NCI-H510A (cell line): Measurements from ENCODE around the gene THRSP.
A peak's percentile ranks its signal among the peaks of the same experiment; 100 is the strongest.
"Not testable (repeated sequence)": the region's sequence is repeated elsewhere in the genome, so short reads cannot be mapped to it uniquely, and the experiment has no call there.

Source experiments
- DNase-seq: peaks from one replicate; lab custom pipeline; 2025; lab: John Stamatoyannopoulos, UW

Gene THRSP

GRCh38 chr11:78063440-78064181, at the start of gene THRSP:
THRSP (plus strand) TSS chr11:78063861; CDS start chr11:78063882, 21 bp downstream.
- no peak for DNase-seq

GRCh38 chr11:78014937-78015520, 48.6 kb upstream of the THRSP start:
- DNase-seq, result not testable (repeated sequence)

GRCh38 chr11:78015878-78016277, 47.8 kb upstream of the THRSP start:
- DNase-seq, result no peak

GRCh38 chr11:78019808-78020207, 43.9 kb upstream of the THRSP start:
- no peak for DNase-seq

GRCh38 chr11:78020246-78020645, 43.4 kb upstream of the THRSP start:
- no peak for DNase-seq

GRCh38 chr11:78021611-78022010, 42.0 kb upstream of the THRSP start:
- no peak for DNase-seq

- DNase-seq, result peak; percentile 40
Observed at GRCh38 chr11:78022397-78023396, 41.0 kb upstream of the THRSP start, which contains the start of gene KCTD14. KCTD14 (minus strand) TSS chr11:78023276; CDS start chr11:78023249, 27 bp downstream.

GRCh38 chr11:78023426-78023825, 40.2 kb upstream of the THRSP start:
- no peak for DNase-seq

GRCh38 chr11:78025378-78025777, 38.3 kb upstream of the THRSP start:
- no peak for DNase-seq

GRCh38 chr11:78027759-78028158, 35.9 kb upstream of the THRSP start:
- DNase-seq, result no peak

- DNase-seq, result not testable (repeated sequence)
Observed at GRCh38 chr11:78028423-78028822, 35.2 kb upstream of the THRSP start.

- peak; percentile 80 for DNase-seq
Observed at GRCh38 chr11:78030429-78031325, 33.0 kb upstream of the THRSP start.

GRCh38 chr11:78031629-78032028, 32.0 kb upstream of the THRSP start:
- DNase-seq, result no peak

- DNase-seq, result no peak
Observed at GRCh38 chr11:78032090-78032489, 31.6 kb upstream of the THRSP start.

- DNase-seq, result no peak
Observed at GRCh38 chr11:78033040-78033439, 30.6 kb upstream of the THRSP start.

- DNase-seq, result no peak
Observed at GRCh38 chr11:78034623-78035022, 29.0 kb upstream of the THRSP start.

- no peak for DNase-seq
Observed at GRCh38 chr11:78036313-78036712, 27.3 kb upstream of the THRSP start.

- DNase-seq, result no peak
Observed at GRCh38 chr11:78037056-78037455, 26.6 kb upstream of the THRSP start.

- no peak for DNase-seq
Observed at GRCh38 chr11:78037825-78038620, 25.6 kb upstream of the THRSP start.

GRCh38 chr11:78038697-78039313, 24.9 kb upstream of the THRSP start:
- no peak for DNase-seq
